ENCODE results near the gene LAMC3.

LAMC3 gene

GRCh38 chr9:131126059-131126426 lies 117.1 kb downstream of the LAMC3 start:
- no peak for DNase-seq

- no peak for DNase-seq
Observed at GRCh38 chr9:131129183-131129582, 120.2 kb downstream of the LAMC3 start.

GRCh38 chr9:131138676-131139075 lies 129.7 kb downstream of the LAMC3 start:
- no peak for DNase-seq

- DNase-seq: no peak
Observed at GRCh38 chr9:131140112-131140511, 131.1 kb downstream of the LAMC3 start.

GRCh38 chr9:131140550-131140949 lies 131.6 kb downstream of the LAMC3 start:
- no peak for DNase-seq

DNA sequence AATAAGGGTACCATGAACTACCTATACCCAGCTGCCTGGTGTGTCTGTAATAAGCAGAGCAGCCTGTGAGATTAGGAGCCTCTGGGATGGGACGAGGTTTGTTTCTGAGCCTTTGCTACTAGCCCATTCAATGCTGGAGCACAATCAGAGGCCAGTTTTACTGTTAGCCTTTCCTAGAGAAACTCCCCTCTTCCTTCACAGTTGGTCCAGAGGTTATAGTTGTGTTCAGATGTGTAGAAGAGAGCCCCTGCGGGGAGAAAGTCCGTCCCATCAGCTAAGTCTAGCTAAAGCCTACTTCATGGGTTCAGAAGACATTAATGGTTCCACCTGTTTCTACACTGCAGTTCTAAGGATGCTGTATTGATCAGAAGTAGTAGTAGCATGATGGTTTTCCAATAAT lies 133.2 kb downstream of the LAMC3 start:
- DNase-seq: no peak

Data from HCEC 1CT (cell line).